HG03139 (cell line): ENCODE measurements around the gene LY6G6C.

Experiments used
- ATAC-seq: cut with Tn5 transposase; IDR thresholded peaks from one replicate; pipeline ENCODE4 v1.9.1; 2021; ENCODE audit not compliant: unreplicated experiment

The LY6G6C gene, protein sequence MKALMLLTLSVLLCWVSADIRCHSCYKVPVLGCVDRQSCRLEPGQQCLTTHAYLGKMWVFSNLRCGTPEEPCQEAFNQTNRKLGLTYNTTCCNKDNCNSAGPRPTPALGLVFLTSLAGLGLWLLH

DNA sequence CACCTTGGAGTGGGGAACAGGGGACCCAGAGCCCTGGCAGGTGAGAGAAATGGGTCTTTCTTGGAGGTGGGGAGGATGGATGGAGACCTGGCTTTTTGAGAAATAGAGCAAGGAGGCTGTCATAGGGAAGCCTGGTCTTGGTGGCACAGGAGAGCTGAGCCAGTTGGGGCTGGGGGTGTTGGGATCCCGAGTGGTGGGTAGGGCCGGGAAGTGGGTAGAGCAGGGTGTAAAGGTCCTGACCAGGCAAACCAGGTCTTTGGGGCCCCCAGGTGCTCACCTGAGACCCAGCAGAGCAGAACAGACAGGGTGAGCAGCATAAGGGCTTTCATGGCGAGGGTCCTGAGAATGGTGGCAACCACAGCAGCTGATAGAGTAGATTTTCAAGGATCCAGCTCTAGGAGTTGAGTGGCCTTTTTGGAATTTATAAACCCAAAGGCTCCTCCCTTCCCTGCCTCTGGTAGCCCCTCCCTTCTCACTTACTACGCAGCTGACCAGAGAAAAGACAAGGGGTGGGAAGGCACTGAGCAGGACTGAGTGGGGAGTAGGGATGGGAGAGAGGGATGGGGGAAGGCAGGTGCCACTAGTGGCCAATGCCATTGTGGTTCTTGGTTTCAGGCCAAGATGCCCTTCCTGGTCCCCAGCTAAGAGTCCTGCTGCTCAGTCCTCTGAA, at the start of gene LY6G6C:
Gene LY6G6C, minus strand, starts transcription at position 396 of the 670 bp plus-strand sequence. Its CDS starts 67 bp downstream, at position 329.
- ATAC-seq: no peak

DNA sequence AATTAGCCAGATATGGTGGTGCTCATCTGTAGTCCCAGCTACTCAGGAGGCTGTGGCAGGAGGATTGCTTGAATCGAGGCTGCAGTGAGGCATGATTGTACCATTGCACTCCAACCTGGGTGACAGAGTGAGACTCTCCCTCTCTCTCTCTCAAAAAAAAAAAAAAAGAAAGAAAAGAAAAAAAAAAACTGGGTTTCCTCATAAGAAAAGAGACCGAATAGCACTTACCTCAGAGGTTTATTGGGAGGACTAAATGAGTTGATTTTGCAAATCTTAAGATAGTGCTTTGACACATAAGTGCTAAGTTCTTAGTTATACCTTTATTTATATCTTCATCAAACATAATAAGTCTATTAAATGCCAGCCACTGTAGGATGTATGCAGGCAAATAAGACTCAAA, 49.3 kb upstream of the LY6G6C start:
- ATAC-seq: no peak

DNA sequence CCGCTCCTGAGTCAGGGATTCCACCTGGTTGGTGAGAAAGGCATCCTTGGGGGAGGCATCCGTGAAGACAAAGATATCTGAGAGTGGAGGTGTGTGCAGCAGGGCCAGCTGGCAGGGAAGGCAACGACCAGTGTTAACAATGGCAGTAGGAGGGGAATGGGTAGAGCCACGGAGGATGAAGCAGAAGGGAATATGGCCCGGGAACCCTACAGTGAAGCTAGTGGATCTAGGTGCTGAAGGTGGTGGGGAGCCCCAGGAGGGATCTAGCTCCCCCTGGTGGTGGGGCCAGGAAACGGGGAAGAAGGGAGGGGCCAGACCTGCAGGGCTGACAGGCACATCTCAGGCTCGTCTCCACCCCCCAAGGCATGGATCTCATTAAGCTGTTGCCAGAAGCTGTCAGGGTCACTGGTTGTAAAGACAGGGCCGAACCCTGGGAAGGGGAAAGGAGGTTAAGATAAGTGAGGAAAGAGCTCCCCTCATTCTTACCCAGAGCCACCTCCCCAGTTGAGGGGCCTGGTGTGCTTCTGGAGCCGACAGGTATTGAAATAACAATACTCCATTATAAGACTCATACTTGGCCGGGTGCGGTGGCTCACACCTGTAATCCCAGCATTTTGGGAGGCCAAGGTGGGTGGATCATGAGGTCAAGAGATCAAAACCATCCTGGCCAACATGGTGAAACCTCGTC, 48.3 kb upstream of the LY6G6C start:
- ATAC-seq: no peak

DNA sequence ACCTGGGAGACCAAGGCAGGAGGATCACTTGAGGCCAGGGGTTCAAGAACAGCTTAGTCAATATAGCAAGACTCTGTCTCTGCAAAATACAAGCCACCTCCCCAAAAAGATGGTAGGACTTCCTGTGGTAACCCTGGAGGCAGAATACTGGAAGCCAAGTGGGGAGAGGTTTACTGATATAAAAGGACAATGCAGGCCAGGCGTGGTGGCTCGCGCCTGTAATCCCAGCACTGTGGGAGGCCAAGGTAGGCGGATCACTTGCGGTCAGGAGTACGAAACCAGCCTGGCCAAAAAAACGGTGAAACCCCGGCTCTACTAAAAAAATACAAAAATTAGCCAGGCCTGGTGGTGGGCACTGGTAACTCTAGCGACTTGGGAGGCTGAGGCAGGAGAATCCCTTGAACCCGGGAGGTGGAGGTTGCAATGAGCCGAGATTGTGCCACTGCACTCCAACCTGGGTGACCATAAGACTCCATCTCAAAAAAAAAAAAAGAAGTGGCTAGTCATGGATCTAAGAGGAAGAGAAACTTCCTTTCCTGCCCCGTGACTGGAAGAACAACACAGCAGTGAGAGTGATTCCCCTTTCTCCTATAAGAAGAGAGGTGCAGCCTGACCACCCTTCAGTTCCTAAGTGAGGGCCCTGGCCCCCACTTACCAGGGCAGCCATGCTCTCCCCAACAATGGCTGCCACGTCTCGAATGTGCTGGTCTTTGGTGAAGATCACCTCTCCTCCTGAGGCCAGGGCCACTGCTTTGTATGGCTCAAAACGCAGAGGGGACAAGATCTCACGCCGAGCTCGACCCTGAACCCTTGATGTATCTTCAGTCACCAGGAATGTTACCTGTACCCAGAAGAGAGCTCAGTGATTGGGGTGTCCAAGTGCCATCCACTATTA, 47.1 kb upstream of the LY6G6C start:
- no peak for ATAC-seq

DNA sequence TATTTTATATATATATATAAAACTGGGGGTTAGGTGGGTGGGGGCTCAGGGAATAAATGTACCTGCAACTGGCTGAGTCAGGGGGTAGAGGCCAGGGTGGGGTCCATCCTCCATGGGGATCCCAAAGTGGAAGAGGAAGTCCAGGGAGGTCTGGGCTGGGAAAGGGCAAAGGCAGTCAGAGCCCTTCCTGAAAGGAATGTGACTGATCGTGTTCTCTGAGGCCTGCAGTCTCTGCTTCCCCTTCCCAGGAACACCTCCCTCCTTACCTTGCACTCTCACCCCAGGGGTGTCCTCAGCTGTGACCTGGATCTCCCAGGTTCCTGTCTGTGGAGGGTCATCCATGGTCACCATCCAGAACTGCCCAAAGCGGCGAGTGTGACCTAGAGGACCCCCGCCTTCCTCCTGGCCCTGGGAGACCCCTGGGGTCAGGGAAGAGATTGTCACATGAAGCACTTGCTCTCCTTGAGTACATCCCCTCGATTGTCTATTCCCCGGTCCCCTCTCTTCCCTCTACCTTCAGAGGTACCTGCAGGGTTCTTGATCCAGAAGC, 45.6 kb upstream of the LY6G6C start:
- no peak for ATAC-seq

DNA sequence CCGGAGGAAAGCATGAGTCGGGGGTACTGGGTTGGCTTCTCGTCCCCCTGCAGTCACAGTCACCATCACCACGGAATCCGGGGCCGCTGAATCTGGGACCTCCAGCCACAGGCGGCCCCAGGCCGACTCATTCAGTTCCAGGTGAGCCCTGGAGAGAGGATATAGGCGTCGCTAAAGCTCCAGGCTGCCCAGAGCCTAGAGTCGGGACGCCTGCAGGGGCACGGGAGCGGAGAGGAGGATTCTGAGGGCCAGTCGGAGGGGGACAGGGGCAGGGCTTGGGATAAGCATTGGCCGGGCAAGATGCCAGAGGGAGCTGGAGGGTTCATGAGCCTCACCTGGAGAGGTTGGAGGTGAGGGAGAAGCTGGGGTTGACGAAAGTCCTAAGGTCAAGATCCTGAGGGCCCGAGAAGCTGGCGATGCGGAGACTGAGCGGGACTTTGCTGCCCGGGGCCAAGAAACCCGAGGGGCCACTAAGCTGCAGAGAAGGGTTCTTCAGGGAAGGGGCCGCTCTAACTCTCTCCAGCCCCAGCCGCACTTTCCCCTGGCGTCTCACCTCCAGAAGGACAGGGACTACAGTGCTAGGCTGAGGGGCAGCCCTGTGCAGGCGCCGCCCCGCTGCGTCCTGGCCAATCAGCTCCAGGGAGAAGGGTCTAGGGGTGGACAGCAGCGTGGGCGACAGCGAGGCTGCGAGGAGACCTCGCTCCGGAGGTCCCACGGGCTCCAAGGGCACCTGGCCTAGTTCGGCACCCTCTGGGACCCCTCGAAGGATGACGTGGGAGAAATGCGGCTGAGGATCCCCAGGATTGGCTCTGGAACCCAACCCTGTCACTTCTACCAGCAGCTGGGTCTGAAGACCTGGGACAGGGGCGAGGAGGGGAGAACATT, 44.6 kb upstream of the LY6G6C start:
- ATAC-seq: no peak

DNA sequence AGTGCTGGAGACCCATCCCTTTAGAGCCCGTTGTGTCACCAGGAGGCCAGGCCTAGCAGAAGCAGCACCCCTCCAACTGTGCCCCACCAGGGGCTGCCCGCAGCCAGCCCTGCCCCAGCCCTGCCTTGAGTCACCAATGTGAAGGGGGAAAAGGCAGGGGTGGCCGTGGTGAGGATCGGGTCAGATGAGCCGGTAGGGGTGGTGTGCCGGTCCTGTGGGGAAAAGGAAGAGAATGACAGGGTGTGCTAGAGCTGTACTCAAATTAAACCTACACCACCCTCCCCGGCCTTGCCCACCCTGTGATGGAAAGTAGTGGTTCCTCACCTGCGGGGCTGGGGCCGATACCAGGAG, 44.0 kb upstream of the LY6G6C start:
- ATAC-seq: no peak

DNA sequence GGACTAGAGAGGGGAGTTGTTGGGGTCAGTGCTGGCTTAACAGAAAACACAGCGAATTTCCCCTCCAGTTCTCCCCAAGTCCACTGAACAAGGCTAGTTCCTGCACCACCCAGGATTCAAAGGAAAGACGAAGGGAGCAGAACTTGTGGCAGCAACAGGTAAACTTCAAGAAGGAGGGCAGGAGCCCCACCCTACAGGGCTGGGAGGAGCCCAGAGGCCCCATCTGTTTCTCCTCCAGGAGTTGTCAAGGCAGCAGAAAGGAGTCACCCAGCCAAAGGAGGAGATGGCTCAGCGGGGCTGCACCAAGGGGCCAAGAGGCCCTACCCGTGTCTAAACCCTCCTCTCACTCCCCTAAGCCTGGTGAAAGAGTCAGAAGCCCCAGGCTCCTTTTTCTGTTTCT, 42.7 kb upstream of the LY6G6C start:
- ATAC-seq: no peak

DNA sequence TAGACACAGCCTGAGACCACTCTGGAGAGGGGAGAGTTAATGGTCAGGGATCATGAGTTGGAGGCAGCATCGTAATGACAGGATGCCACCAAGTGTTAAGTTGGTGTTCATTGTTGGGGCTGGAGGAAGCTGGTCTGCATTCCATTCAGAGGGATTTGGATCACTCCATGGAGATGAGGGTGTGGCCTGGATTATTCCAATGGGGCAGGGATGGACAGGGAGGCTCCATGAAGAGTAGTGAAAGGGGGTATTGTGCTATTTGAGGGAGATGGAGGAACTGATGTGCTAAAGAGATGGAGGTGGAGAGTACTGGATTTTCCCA, 42.0 kb upstream of the LY6G6C start:
- no peak for ATAC-seq

DNA sequence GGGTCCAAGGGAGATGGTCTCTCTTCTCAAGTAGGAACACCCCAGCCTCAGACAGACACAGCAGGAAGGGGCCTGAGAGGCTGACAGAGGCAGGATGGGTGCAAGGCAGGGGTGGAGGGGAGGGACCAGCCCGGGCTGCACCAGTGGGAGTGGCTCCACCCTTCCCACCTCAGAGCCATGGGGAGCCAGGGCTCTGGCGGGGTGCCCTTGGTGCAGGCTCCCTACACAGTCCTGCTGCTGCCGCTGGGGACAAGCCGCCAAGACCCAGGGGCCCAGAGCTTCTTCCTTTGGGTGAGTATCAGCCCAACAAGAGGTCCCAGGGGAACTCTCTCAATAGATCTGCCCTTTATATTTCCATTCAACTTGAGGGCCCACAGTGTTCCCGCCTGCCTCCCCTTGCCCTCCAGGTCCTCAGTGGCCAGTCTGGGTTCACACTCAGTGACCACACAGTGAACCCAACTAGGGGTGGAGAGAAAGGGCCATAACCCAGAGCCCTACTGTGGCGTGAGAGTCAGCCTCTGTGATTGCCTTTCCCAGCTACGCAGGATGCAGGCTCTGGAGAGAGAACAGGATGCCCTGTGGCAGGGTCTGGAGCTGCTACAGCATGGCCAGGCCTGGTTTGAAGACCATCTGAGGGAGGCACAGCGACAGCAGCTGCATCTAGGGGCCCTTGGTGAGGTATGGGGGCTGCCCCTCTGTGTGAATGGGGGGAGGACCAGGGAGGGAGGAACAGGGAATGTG, 41.5 kb upstream of the LY6G6C start:
- no peak for ATAC-seq

DNA sequence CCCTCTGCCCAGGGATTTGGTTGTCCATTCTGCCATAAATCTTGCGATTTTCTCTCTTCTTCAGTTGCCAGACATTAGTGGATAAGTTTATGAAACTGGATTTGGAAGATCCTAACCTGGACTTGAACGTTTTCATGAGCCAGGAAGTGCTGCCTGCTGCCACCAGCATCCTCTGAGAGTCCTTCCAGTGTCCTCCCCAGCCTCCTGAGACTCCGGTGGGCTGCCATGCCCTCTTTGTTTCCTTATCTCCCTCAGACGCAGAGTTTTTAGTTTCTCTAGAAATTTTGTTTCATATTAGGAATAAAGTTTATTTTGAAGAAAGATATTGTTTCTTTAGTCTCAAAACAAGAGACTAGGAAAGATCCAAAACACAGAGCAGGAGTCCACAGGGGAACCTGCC, 40.8 kb upstream of the LY6G6C start, which contains the start of gene SAPCD1:
Gene SAPCD1, plus strand, starts transcription at position 301 of the 400 bp plus-strand sequence. CDS start 399 bp downstream, outside the sequence.
- no peak for ATAC-seq

DNA sequence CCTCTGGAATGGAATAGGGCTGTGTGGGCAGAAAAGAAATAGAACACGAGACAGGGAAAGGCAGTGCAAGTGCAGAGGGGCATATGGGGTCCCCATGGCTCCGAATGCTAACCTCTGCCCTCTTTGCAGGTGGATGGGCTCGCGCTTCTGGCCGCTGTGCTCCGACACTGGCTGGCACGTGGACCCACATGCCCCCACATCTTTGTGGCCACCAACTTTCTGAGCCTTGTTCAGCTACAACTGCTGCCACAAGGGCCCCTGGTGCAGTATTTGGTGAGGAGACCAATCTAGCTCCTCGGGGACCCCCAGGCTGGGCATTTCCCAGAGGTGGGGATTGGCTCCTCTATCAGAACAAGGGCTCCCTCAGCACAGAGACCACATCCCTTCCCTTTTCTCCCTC, 39.8 kb upstream of the LY6G6C start:
- ATAC-seq: no peak

DNA sequence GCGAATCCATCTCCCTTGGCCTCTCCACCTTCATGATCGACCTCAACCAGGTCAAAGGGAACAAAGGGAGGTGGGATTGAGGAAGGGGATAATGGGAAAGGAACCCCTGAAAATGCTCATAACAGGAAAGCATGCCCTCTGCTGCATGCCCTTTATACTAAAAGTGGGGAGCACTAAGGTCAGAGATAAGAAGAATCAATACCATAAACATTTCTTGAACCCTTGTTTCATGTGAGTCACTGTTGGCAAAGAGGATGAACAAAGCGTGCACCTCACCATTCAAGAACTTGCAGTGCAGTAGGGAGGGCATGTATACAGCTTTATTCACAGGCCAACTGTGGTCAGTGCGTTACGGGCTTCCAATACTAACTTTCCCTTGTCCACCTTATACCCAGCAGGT, 39.2 kb upstream of the LY6G6C start:
- no peak for ATAC-seq

DNA sequence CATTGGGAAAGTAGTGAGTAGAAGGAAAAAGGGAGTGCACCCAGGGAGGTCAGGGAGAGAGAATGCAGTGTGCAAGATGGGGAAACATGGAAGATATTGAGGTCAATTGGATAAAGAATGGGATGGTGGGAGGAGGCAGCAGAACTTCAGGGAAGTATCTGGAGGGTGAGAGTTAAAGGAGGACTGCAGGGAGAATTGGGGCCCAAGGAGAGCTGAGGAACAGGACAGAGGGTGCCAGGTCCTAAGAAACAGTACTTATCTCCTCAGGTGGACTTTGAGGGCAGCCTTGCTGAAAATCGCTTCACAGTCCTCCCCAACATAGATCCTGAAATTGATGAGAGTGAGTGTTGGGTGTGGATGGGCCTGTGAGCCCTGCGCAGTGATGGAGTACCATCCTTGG, 36.7 kb upstream of the LY6G6C start:
- ATAC-seq: no peak

DNA sequence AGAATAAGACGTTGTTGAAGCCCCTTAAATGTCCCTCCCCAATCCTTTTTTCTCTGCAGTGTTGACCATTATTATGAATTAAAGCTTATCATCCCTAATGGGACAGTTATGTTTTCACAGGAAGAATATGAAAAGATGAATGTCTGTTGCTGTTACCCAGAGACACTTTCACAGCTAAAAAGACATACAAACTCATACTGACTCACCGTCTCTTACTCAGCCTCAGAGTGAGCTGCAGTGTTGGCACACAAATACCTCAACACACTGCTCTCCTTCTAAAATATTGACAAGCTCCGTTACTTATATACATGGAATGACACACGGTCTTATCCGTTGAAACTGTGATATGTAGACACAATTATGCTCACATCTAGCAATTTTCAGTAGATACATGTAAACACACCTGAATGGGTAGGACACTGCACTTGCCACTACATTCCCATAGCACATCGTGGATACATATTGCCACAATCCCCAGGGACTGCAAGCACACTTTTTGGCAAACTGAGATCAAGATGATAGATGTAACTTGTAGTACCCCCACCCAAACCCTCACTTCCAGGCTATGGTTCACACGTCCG, 31.3 kb upstream of the LY6G6C start:
- ATAC-seq: no peak

DNA sequence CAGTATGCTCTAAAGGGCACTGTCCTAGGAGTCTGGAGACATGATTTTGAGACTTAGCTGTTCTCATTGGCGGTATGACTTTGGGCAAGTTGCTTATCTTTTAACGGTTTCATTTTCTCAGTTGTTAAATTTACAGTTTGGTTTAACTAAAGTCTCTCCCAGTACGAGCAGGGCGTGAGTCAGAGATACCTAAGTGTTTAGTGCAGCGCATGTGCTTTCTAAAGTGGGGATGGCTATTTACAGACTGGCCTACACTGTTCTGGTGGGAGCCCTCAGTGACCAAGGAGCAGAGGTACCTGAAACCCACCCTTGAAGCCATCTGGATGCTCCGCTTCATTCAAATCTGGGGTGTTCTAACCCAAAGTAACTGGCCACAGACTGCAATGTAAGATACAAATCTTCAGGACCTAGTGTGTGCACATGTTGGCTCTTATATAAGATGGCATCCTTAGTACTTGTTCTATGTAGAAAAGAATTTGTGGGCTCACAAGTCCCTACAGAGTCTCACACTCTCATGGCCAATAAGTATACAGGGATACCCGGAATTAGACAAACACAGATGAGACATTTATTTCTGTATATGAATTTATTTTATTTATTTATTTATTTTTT, 29.0 kb upstream of the LY6G6C start:
- ATAC-seq: no peak

DNA sequence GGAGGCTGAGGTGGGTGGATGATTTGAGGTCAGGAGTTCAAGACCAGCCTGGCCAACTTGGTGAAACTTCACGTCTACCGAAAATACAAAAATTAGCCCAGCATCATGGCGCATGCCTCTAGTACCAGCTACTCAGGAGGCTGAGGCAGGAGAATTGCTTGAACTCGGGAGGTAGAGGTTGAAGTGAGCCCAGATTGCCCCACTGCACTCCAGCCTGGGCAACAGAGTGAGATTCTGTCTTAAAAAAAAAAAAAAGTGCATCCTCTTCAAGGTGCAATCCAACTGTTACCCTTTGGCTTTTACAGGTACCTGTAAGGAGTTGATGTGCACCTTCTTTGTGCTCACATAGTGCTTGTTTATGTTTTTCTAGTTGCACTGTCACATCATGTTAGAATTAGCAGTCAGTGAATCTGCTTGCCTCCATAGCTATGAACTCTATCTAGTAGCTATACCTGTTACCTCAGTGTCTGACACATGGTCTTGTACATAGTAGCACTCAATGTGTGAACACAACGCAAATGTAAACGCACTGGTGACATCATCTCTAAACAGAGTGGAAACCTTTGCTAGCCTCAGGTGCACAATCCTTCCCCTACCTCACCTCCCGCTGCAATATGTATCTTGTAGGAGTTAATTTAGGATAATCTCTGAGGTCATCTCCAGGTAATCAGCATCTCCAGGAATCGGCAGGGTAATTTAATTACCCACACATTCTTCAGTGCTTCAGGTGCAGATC, 27.9 kb upstream of the LY6G6C start:
- ATAC-seq: no peak

DNA sequence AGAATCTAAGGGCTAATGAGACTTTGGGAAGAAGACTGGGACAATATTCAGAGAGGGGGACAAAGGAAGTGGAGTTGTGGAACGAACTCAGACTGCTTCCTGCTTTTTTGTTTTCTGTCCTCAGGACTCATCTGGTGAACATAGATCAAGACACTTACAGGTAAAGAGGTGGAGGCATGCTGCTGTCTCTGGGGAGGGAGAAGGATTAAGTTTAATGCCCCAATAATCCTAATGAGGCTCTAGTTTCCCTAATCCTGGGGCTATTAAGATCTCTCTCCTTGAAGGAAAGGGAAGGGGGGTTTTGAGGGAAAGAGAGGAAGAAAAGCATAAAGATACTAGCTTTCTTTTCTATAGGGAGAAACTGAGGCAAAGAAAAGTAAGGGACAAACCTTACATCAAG, 22.9 kb upstream of the LY6G6C start:
- ATAC-seq: no peak
